Lower lobe of right lung (tissue), 2 donors: ENCODE measurements around the gene PPY. TPM values are rescaled to one million over a fixed set of nuclear protein-coding genes. Genes with fewer than 3 reads are reported as not detected.

Experiments used
- ATAC-seq, 2 donors: fragments of 200-7000 bp; cut with Tn5 transposase; one replicate each; pipeline ENCODE4 v1.9.1; 2020 to 2022; ENCODE audit warnings: mild to moderate bottlenecking in 2 of 2, moderate library complexity in 2 of 2
- DNase-seq: peaks from one replicate; pipeline ENCODE4 v3.0.0-alpha.2; 2020
- H3K27ac ChIP-seq: fragments of 200-600 bp; one replicate; pipeline ENCODE4 v1.8.0; 2022
- H3K27me3 ChIP-seq: fragments of 200-600 bp; one replicate; pipeline ENCODE4 v1.8.0; 2022; ENCODE audit warnings: low read depth
- H3K36me3 ChIP-seq: fragments of 200-600 bp; one replicate; pipeline ENCODE4 v1.8.0; 2022; ENCODE audit warnings: mild to moderate bottlenecking
- H3K4me1 ChIP-seq: fragments of 200-600 bp; one replicate; pipeline ENCODE4 v1.8.0; 2022
- H3K4me3 ChIP-seq: fragments of 200-600 bp; one replicate; pipeline ENCODE4 v1.8.0; 2022; ENCODE audit warnings: mild to moderate bottlenecking
- H3K9me3 ChIP-seq: fragments of 200-600 bp; one replicate; pipeline ENCODE4 v1.8.0; 2022
- intact Hi-C: fragments of 100-400 bp; cut with DNase I; formaldehyde crosslinking; loops from one replicate; pipeline ENCODE4 v1.11.0; 2022
- total RNA-seq: library from RNA; stranded (reverse); fragmentation: NEBNext Ultra II Directional; extraction: Animal tissue kit (Norgen Biotek cat#: 25700); gene quantifications from one replicate; pipeline ENCODE4 v1.2.1, GENCODE V29; 2021
- TF ChIP-seq, protein P1 (sequence below): fragments of 200-600 bp; IDR thresholded peaks from one replicate; pipeline ENCODE4 v1.8.0; 2022; ENCODE audit warnings: antibody characterized with exemption, mild to moderate bottlenecking
- donor health status: DM: no; HTN: yes; CAD: no; lungs with severe emphysema.

The PPY gene
- total RNA-seq, 1 donor from 2014 or later: not detected

GRCh38 chr17:43983515-43984411, 41.5 kb upstream of the PPY start:
- peak overlapping the region; percentile 58 for H3K27ac ChIP-seq
- ATAC-seq (peak; percentile 88 to 96), DNase-seq (peak; percentile 67)
- H3K4me1 ChIP-seq: peaks cover 14% of the 10 kb centered on the region
- H3K9me3 ChIP-seq: no peaks in the 10 kb centered on the region
- intact Hi-C loops: no loop called here
- no peaks in the 10 kb centered on the region for H3K36me3 ChIP-seq
- H3K4me3 ChIP-seq: peak overlapping the region; percentile 54
- TF ChIP-seq, protein P1, sequence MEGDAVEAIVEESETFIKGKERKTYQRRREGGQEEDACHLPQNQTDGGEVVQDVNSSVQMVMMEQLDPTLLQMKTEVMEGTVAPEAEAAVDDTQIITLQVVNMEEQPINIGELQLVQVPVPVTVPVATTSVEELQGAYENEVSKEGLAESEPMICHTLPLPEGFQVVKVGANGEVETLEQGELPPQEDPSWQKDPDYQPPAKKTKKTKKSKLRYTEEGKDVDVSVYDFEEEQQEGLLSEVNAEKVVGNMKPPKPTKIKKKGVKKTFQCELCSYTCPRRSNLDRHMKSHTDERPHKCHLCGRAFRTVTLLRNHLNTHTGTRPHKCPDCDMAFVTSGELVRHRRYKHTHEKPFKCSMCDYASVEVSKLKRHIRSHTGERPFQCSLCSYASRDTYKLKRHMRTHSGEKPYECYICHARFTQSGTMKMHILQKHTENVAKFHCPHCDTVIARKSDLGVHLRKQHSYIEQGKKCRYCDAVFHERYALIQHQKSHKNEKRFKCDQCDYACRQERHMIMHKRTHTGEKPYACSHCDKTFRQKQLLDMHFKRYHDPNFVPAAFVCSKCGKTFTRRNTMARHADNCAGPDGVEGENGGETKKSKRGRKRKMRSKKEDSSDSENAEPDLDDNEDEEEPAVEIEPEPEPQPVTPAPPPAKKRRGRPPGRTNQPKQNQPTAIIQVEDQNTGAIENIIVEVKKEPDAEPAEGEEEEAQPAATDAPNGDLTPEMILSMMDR: peak; percentile 13
- peaks cover 42% of the 10 kb centered on the region for H3K27me3 ChIP-seq

DNA sequence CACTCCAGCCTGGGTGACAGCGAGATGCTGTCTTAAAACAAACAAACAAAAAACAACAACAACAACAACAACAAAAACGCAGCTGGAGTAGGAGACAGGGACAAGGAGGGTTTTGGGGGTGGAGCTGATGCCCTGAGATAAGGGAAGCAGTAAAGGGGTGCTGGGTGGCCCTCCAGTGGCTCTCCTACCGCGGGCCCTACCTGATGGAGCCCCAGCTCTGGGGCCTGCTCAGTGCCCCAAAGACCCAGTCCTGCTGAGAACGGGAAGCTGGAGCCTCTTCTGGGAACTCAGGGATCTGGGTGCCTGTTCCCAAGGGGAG, 40.9 kb upstream of the PPY start:
- Histone ChIP-seq H3K27ac (no peak overlapping the region), H3K4me1 (peaks cover 14% of the 10 kb centered on the region), H3K27me3 (peaks cover 42% of the 10 kb centered on the region), H3K9me3 (no peaks in the 10 kb centered on the region), H3K36me3 (no peaks in the 10 kb centered on the region), H3K4me3 (peak overlapping the region; percentile 54)
- intact Hi-C loops: no loop called here
- ATAC-seq (no peak), DNase-seq (no peak)
- TF ChIP-seq, protein P1: no peak

DNA sequence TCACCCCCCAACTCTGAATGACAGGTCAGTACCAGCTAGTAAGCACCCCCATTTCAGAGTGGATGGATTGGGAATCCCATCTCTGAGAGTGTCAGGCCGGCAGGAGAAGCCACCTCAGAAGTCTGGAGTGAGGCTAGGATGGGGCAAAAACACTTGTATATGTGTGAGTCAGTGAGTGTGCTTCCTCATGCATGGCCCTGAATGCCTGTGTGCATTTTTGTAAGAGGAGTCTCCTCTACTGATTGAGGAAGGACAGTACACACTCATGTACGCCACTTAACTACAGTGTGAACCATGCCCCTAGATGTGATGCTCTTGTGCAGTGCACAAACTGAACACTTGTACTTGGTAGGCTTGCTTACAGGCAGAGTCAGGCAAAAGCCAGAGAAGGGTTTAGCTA, 39.9 kb upstream of the PPY start:
- no peak for DNase-seq
- TF ChIP-seq, protein P1: no peak
- H3K4me1 ChIP-seq: peaks cover 14% of the 10 kb centered on the region
- intact Hi-C loops: no loop called here
- H3K27me3 ChIP-seq: peaks cover 48% of the 10 kb centered on the region
- no peak for ATAC-seq
- no peaks in the 10 kb centered on the region for H3K36me3 ChIP-seq
- no peak overlapping the region for H3K4me3 ChIP-seq
- H3K27ac ChIP-seq: no peak overlapping the region
- H3K9me3 ChIP-seq: no peaks in the 10 kb centered on the region

DNA sequence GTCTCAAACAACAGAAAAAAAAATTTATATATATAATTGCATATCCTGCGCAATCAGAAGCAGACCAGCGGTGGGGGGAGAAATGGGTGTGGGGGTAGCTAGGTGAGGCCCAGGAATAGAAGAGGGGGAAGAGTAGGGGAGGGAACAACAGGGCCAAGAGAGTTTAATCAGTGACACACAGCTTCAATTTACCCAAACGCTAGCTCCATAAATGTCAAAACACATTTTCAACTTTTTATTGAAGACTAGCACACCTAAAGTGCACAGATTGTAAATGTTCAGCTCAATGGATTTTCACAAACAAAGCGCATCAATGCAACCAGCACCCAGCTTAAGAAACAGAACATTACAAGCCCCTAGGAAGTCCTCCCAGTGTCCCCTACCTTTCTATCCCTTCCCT, 37.4 kb upstream of the PPY start:
- H3K4me1 ChIP-seq: peaks cover 14% of the 10 kb centered on the region
- no peak overlapping the region for H3K4me3 ChIP-seq
- H3K9me3 ChIP-seq: no peaks in the 10 kb centered on the region
- H3K36me3 ChIP-seq: no peaks in the 10 kb centered on the region
- TF ChIP-seq, protein P1: no peak
- H3K27ac ChIP-seq: no peak overlapping the region
- H3K27me3 ChIP-seq: peaks cover 40% of the 10 kb centered on the region
- intact Hi-C loops: no loop called here
- ATAC-seq (no peak), DNase-seq (no peak)

GRCh38 chr17:43979011-43979410, 36.7 kb upstream of the PPY start:
- no peak for DNase-seq
- Histone ChIP-seq H3K4me1 (peaks cover 9% of the 10 kb centered on the region), H3K27ac (no peak overlapping the region), H3K27me3 (peaks cover 33% of the 10 kb centered on the region), H3K36me3 (no peaks in the 10 kb centered on the region), H3K9me3 (no peaks in the 10 kb centered on the region), H3K4me3 (no peak overlapping the region)
- ATAC-seq: no peak
- TF ChIP-seq, protein P1: no peak
- intact Hi-C loops: no loop called here
